HepG2 (cell line): Measurements from ENCODE around the gene ZDHHC6. TPM values are rescaled to one million over a fixed set of nuclear protein-coding genes. Genes with fewer than 3 reads are reported as not detected.
A peak's percentile ranks its signal among the peaks of the same experiment; 100 is the strongest.
"Not testable (repeated sequence)": the region's sequence is repeated elsewhere in the genome, so short reads cannot be mapped to it uniquely, and the experiment has no call there.

ENCODE experiments used
- ATAC-seq: fragments of 200-7000 bp; cut with Tn5 transposase; 3 replicates; pipeline ENCODE4 v1.9.1; 2020; ENCODE audit warnings: mild to moderate bottlenecking, moderate library complexity
- BruUV-seq: library from RNA; stranded (reverse); fragments of 400-500 nt; replicated peaks from 2 replicates; lab custom pipeline; 2021; lab: Mats Ljungman, UMichigan
- CTCF ChIA-PET: fragments of 300-600 bp; formaldehyde crosslinking; extraction: SDS; loops from one replicate; lab custom pipeline; 2021; ENCODE audit warnings: low total read pairs, inconsistent platforms, low intra/inter-chr PET ratio; lab: Yijun Ruan, JAX
- POLR2A ChIA-PET: fragments of 350-600 bp; sonication (Branson Sonifier 250); formaldehyde crosslinking; loops from one replicate; lab custom pipeline; 2020; ENCODE audit warnings: antibody characterized with exemption, inconsistent platforms; lab: Yijun Ruan, JAX
- DNase-seq: peaks from one replicate; pipeline ENCODE4 v3.0.0-alpha.2; 2015; ENCODE audit warnings: low spot score
- FAIRE-seq: peaks from 3 replicates; lab custom pipeline; 2011; peaks lifted over from hg19 to GRCh38; lab: Jason Lieb, UNC
- H2AFZ ChIP-seq: one replicate; pipeline ENCODE4 v1.6.1; 2011; ENCODE audit warnings: low read length, inconsistent platforms
- H3K27ac ChIP-seq: fragments of 300-600 bp; 3 replicates; pipeline ENCODE4 v1.8.0; 2011; ENCODE audit warnings: mixed run types, mild to moderate bottlenecking, mixed read lengths, low read length, inconsistent platforms; ENCODE audit not compliant: insufficient read depth; ENCODE audit errors: extremely low read length
- H3K27me3 ChIP-seq, 2 experiments: fragments of 200-600 bp in 1 of 2; 2 replicates in 1 of 2; 3 replicates in 1 of 2; pipeline versions ENCODE4 v1.6.0 to v1.8.0; 2011; ENCODE audit warnings: low read length in 2 of 2, mild to moderate bottlenecking in 2 of 2, moderate library complexity in 2 of 2, inconsistent platforms in 1 of 2; ENCODE audit not compliant: insufficient read depth in 2 of 2, control insufficient read depth in 1 of 2
- H3K36me3 ChIP-seq, 2 experiments: fragments of 200-600 bp in 1 of 2; replicated peaks in 1 of 2; 2 replicates in 1 of 2; 3 replicates in 1 of 2; pipeline versions ENCODE4 v1.5.1 to v1.8.0; 2011; ENCODE audit warnings: low read length in 2 of 2, inconsistent platforms in 1 of 2; ENCODE audit not compliant: insufficient read depth in 2 of 2, control insufficient read depth in 1 of 2
- H3K4me1 ChIP-seq: 2 replicates; pipeline ENCODE4 v1.5.1; 2012; ENCODE audit warnings: low read length, inconsistent platforms; ENCODE audit not compliant: insufficient read depth
- H3K4me2 ChIP-seq: 2 replicates; pipeline ENCODE4 v1.6.0; 2011; ENCODE audit warnings: low read depth, low read length, inconsistent platforms
- H3K4me3 ChIP-seq, 3 experiments: fragments of 200-600 bp in 1 of 3; sonication (generic), shearing (Covaris generic) in 1 of 3; replicated peaks in 1 of 3; 2 replicates each; pipeline ENCODE4 v1.5.1; 2011 to 2016; ENCODE audit warnings: low read length in 3 of 3, inconsistent platforms in 2 of 3, low read depth in 2 of 3, mild to moderate bottlenecking in 2 of 3, control low read depth in 1 of 3, mixed read lengths in 1 of 3; ENCODE audit not compliant: insufficient read depth in 1 of 3
- H3K79me2 ChIP-seq: one replicate; pipeline ENCODE4 v1.6.1; 2011; ENCODE audit warnings: low read length, inconsistent platforms; ENCODE audit not compliant: insufficient read depth
- H3K9ac ChIP-seq: 2 replicates; pipeline ENCODE4 v1.6.0; 2011; ENCODE audit warnings: mild to moderate bottlenecking, low read depth, low read length, inconsistent platforms; ENCODE audit not compliant: insufficient read depth
- H3K9me3 ChIP-seq: 2 replicates; pipeline ENCODE4 v1.5.1; 2012; ENCODE audit warnings: mild to moderate bottlenecking, low read length
- H4K20me1 ChIP-seq: 2 replicates; pipeline ENCODE4 v1.6.0; 2011; ENCODE audit warnings: inconsistent platforms, mild to moderate bottlenecking, low read length, moderate library complexity; ENCODE audit not compliant: insufficient read depth
- EEA1 ChIP-seq: sonication (generic); formaldehyde crosslinking; IDR thresholded peaks from 2 replicates; pipeline ENCODE4 v1.5.1; 2020; ENCODE audit warnings: mild to moderate bottlenecking, missing genetic modification reagents, borderline replicate concordance
- MTF1 ChIP-seq: sonication (generic); formaldehyde crosslinking; IDR thresholded peaks from 2 replicates; pipeline ENCODE4 v1.5.0; 2020; ENCODE audit warnings: missing genetic modification reagents
- NFE2 ChIP-seq: sonication (generic); formaldehyde crosslinking; IDR thresholded peaks from 2 replicates; pipeline ENCODE4 v1.4.0; 2020; ENCODE audit warnings: missing genetic modification reagents
- RXRA ChIP-seq: sonication (generic); formaldehyde crosslinking; IDR thresholded peaks from 2 replicates; pipeline ENCODE4 v1.5.1; 2020; ENCODE audit warnings: missing genetic modification reagents
- RXRB ChIP-seq: IDR thresholded peaks from 2 replicates; pipeline ENCODE4 v1.6.1; 2016; ENCODE audit warnings: borderline replicate concordance, missing genetic modification reagents, missing compliant biosample characterization
- SOX13 ChIP-seq, 3 experiments: fragments of 450-650 bp in 1 of 3; sonication (generic) in 1 of 3; formaldehyde crosslinking in 1 of 3; IDR thresholded peaks in 2 of 3; conservative IDR thresholded peaks in 1 of 3; 2 replicates each; pipeline versions ENCODE4 v1.5.0 to v1.6.1; 2016 to 2020; ENCODE audit warnings: antibody characterized with exemption in 1 of 3, mild to moderate bottlenecking in 1 of 3, missing compliant biosample characterization in 1 of 3, missing genetic modification reagents in 1 of 3, moderate library complexity in 1 of 3
- TFDP1 ChIP-seq: IDR thresholded peaks from 2 replicates; pipeline ENCODE4 v1.6.1; 2016; ENCODE audit warnings: missing compliant biosample characterization, missing genetic modification reagents, borderline replicate concordance
- TFE3 ChIP-seq: IDR thresholded peaks from 2 replicates; pipeline ENCODE4 v1.6.1; 2016
- ZNF260 ChIP-seq: sonication (generic); formaldehyde crosslinking; IDR thresholded peaks from 2 replicates; pipeline ENCODE4 v1.4.0; 2020; ENCODE audit warnings: missing genetic modification reagents, low read depth, mild to moderate bottlenecking, borderline replicate concordance
- WGBS: methylation state at CpG from one replicate; pipeline ENCODE4 v1.1.6; 2017; ENCODE audit warnings: low lambda C conversion rate; 5-methylcytosine and 5-hydroxymethylcytosine counted together
- in situ Hi-C: cut with HindIII; loops from 2 replicates; pipeline ENCODE4 v1.10.0; 2017; ENCODE audit warnings: low pct_unique_long_range_greater_than_20kb; ENCODE audit not compliant: extremely low pct_ligation_motif_present
- intact Hi-C: fragments of 100-400 bp; cut with micrococcal nuclease; formaldehyde crosslinking; loops from one replicate; pipeline ENCODE4 v1.10.0; 2022; ENCODE audit not compliant: unreplicated experiment
- polyA plus RNA-seq, 8 experiments: library from polyadenylated mRNA; depleted of rRNA in 3 of 8; stranded (reverse) in 7 of 8; unstranded in 1 of 8; fragments of >200 nt; fragmentation: Illumina TruSeq in 4 of 8; extraction: Trizol in 4 of 8; gene quantifications; 2 replicates each; pipeline versions ENCODE4 v1.2.1 to v1.2.3, GENCODE V29; 2011 to 2016; ENCODE audit warnings: low read depth in 4 of 8, missing spikeins in 1 of 8, mixed read lengths in 1 of 8; ENCODE audit not compliant: insufficient read depth in 1 of 8
- total RNA-seq, 5 experiments: library from RNA; depleted of rRNA; stranded (reverse); fragments of >200 nt; fragmentation: Illumina TruSeq; extraction: Trizol; gene quantifications; 2 replicates each; pipeline ENCODE4 v1.2.3, GENCODE V29; 2016; ENCODE audit warnings: low read depth in 1 of 5

The ZDHHC6 gene
- total and polyA plus RNA-seq, 2 of the 13 experiments (the other 11 are each of a cell fraction or from before 2014, with no cell fraction given), result 20.9 to 49.4 TPM

GRCh38 chr10:112388548-112388947 is 58.2 kb downstream of the ZDHHC6 start (continued):
- TF ChIP-seq TFE3 (CRISPR knock-in tag), result no peak
- no peak for TF ChIP-seq ZNF260 (CRISPR knock-in tag)
- no peak for TF ChIP-seq EEA1 (CRISPR knock-in tag)
- no peak for TF ChIP-seq RXRA (CRISPR knock-in tag)
- TF ChIP-seq SOX13 (IDR thresholded peaks at IDR 0.05), result no peak
- TF ChIP-seq SOX13 (CRISPR knock-in tag; conservative IDR thresholded peaks at IDR 0.05 in 1 of 2, IDR thresholded peaks at IDR 0.05 in 1 of 2), result peak in 1 of 2 experiments; percentile 37; a peak in 1 of 4 replicates
- no peak for TF ChIP-seq MTF1 (CRISPR knock-in tag)
- TF ChIP-seq NFE2 (CRISPR knock-in tag), result no peak
- TF ChIP-seq TFDP1, result no peak
- TF ChIP-seq RXRB (CRISPR knock-in tag), result peak; percentile 68

GRCh38 chr10:112388056-112388455 is 58.7 kb downstream of the ZDHHC6 start:
- intact Hi-C loops, H3K36me3 ChIP-seq, ATAC-seq, H3K9ac ChIP-seq, DNase-seq, H2AFZ ChIP-seq, in situ Hi-C loops, BruUV-seq, CTCF ChIA-PET, FAIRE-seq, H3K9me3 ChIP-seq, H3K4me3 ChIP-seq, H3K27me3 ChIP-seq, H4K20me1 ChIP-seq: not testable (repeated sequence)
- Histone ChIP-seq H3K27ac (peak overlapping the region; percentile 58), H3K4me2 (peak overlapping the region; percentile 37; the same call in 1 of the 2 replicates), H3K4me1 (peaks cover 100% of the 10 kb centered on the region), H3K79me2 (peaks cover 61% of the 10 kb centered on the region)
- WGBS, result 99% methylated on average over 7 of the region's 7 CpGs
- POLR2A ChIA-PET, result interaction anchor here (1.6 to 3.4 kb wide), 3 partner anchors 9 to 24 kb away, joined by 3 to 27 read pairs (median 25); partner anchors contain the start of gene ACSL5
